HG03571 (cell line): ENCODE data around the gene PMIS2.

Experiments used
- ATAC-seq: cut with Tn5 transposase; IDR thresholded peaks from one replicate; pipeline ENCODE4 v1.9.1; 2021; ENCODE audit not compliant: unreplicated experiment

The PMIS2 gene

DNA sequence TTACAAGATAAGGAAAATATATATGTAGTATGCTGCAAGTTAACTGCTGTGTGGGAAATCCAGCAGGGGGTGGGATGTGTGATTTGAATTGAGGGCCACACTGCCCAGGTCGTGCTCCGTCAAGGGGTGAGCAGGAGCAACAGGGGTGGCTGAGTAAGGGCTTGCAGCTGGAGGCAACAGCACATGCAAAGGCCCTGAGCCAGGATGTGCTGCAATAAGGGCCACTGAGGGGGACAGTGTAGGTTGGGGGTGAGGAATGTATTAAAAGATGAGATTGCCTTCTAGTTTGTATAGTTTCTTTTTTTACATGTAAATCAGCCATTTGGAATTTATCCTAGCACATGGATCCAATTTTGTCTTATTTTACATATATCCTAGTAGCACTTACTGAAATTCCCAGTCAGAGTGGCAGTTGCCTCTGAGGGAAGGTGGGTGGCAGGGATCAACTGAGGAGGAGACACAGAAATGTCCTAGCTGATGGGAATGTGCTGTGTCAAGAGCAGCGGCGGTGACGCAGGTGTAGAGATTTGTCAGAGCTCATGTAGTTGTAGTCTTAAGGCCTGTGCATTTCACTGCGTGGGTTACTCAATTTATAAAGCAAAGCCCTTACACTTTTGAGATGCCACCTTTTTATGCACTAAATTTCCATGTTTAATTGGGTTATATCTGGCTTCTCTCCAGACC, 37.5 kb downstream of the PMIS2 start:
- no peak for ATAC-seq

DNA sequence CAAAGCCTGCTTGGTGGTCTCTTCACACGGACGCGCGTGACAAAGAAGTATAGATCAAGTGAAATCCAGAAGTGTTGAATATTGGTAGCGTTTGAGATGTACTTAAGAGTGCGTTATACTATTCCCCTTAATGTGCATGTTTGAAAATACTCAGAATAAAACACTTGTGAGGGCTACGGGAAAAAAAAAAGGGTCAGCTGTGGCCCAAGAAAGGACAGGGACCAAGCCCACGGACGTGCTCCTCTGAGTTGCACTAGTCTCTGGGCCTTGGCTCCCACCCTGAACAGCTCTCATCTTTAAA, 42.2 kb downstream of the PMIS2 start:
- no peak for ATAC-seq

DNA sequence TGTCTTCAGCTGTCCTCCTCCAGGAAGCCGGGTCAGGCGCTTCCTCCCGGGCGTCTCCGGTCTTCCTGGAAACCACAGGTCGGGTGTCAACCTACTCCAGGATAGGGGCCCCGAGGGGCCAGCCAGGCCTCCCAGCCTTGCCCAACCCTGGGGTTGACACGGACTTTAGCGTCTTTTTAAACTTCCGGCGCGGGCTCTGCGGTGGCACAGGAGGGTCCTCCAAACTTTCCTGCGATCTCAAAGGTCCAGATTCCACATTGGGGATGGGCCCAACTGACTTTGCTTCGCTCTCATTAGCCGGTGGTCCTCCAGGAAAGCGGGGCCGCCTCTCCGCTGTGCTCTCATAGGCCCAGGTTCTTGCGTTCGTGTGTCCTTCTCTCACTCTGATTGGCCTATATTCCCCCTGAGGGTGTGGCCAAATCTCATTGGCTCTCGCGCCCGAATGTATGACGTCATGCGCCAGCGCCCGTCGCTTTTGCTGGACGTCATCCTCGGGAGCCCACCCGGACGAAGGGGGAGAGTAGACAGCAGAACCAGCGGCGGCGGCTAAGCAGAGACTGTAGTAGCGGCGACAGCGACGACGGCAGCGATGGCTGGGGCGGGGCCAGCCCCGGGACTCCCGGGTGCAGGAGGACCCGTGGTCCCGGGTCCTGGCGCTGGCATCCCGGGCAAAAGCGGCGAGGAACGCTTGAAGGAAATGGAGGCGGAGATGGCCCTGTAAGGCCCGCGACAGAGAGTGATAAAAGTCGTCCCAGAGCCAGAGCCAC, 42.8 kb downstream of the PMIS2 start, which contains the start of gene RBM42:
Gene RBM42, plus strand, starts transcription at position 472 of the 767 bp plus-strand sequence. Its CDS starts 118 bp downstream, at position 590.
- ATAC-seq = peak; percentile 81

DNA sequence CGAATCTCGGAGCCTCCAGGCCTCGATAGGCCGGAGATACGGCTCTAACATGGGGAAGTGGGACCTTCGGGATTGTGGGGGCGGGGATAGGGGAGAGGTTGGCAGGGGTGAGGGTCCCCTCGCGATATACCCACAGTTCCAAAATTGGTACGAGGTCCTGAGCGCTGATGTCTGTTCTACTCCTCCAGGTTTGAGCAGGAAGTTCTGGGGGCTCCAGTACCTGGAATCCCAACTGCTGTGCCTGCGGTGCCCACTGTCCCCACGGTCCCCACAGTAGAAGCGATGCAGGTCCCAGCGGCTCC, 43.3 kb downstream of the PMIS2 start:
- peak; percentile 6 for ATAC-seq

DNA sequence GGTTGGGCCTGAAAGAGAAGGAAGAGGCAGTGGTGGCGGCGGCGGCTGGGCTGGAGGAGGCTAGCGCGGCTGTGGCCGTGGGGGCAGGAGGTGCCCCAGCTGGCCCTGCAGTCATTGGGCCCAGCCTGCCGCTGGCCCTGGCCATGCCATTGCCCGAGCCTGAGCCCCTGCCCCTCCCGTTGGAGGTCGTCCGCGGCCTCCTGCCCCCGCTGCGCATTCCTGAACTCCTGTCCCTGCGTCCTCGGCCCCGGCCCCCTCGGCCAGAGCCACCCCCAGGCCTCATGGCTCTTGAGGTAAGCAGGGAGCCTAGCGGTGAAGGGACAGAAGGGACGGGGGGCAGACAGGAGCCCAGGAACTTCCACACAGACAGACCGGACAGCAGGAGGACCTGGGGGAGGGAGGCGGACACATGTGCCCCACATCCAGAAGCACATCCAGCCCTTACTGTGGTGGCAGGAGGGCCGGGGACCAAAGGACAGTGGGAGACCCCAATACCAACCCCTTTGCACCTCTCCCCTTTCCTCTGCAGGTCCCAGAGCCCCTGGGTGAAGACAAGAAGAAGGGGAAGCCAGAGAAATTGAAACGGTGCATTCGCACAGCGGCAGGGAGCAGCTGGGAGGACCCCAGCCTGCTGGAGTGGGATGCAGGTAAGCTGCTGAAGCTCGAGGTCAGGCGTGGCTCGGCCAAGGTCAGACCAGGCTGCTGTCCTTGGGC, 47.9 kb downstream of the PMIS2 start:
- ATAC-seq = no peak

DNA sequence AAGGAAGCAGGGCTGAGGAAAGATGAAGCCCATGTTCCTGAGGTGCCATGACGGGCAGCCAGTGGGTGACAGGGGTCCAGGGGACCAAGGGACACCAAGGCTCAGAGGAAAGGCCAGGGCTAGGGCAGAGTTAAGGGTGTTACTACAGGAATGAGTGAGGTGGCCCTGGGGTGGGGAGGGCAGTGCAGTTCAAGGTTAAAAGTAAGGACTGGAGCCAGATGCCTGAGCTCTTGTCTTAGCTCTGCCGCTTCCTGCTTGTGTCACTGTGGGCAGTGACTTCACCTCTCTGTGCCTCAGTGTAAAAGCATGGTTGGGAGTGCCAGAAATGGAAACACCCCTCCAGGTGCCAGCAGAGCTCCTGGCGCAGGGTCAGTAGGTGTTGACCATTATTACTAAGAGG, 50.7 kb downstream of the PMIS2 start:
- ATAC-seq = no peak
